Brain pericyte (primary cell): ENCODE data around the gene KDM1B.
"Not testable (repeated sequence)": the region's sequence is repeated elsewhere in the genome, so short reads cannot be mapped to it uniquely, and the experiment has no call there.

Source experiments
- DNase-seq: peaks from one replicate; pipeline ENCODE4 v3.0.0-alpha.2; 2012; ENCODE audit warnings: low read depth, low spot score

Gene KDM1B

GRCh38 chr6:18187701-18188100 is 32.5 kb downstream of the KDM1B start:
- no peak for DNase-seq

DNA sequence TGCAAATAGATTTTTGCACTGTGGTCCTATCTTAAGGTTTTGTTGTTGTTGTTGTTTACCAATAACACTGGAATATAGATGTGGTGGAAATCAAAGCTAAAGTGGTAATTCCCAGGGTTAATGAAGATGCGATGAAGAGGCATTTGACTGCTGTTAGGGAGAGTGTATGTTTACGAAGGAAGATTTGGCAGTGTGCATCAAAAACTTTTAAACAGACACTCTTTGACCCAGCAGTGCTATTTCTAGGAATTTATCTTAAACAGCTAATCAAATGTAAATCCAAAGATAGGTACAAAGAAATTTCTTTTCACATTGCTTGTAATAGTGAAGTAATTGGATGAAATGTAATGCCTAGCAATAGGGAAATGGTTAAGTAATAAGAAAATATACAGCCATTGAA is 34.0 kb downstream of the KDM1B start:
- no peak for DNase-seq

- no peak for DNase-seq
These were observed 36.8 kb downstream of the KDM1B start for GRCh38 chr6:18192026-18192425.

DNA sequence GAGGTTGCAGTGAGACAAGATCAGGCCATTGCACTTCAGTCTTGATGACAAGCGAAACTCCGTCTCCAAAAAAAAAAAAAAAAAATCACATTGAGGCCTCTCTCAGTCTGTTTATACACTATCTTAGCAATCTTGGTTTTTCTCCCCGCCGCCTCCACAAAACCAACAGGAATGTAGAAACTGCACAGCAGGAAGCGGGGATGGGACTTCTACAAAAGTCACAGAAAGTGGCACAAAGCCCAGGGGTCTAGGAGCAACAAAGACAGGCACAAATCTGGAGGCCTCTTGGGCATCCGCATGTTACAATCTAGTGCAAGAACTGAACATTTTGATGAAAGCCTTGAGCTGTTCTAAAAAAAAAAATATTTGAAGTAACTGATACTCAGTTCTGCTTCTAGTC is 48.6 kb downstream of the KDM1B start:
- no peak for DNase-seq

DNA sequence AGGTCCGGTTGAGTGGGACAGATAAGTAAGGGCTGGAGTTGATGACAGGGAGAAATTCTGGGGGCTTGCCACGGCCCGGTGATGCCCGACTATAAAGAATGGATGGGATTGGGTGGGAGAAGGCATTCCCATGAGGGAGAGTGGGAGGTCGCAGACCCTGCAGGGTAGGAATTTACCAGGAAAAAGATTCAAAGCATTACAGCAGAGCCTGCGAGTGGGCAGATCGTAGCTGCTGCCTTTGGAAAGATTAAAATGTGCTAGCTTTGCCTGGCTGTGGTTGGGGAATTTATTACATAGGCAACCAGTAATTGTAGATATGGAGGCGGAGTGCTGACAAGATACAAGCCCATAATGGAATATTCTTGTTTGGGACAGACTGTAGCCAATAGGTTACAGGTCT is 49.5 kb downstream of the KDM1B start:
- DNase-seq, result no peak

- DNase-seq, result no peak
These were observed 51.4 kb downstream of the KDM1B start for GRCh38 chr6:18206591-18206990.

- DNase-seq, result no peak
These were observed 52.2 kb downstream of the KDM1B start for GRCh38 chr6:18207438-18207837.

DNA sequence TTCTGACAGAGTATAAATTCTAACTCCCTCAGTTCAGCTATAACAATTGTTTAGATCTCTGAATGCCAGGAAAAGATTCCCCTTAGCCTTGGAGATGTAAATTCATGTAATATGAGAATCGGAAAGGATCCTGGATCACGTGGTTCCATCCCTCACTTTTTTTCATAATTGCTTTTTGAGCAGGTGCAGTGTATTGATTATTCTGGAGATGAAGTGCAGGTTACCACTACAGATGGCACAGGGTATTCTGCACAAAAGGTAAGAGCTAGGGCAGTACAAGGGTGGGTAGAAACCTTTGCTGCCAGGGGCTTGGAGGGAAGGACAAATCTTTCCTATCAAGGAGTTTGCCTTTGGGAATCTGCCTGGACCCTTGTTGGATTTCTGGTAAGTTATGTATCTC is 52.7 kb downstream of the KDM1B start:
- no peak for DNase-seq

GRCh38 chr6:18208778-18209177 is 53.6 kb downstream of the KDM1B start:
- DNase-seq, result not testable (repeated sequence)

DNA sequence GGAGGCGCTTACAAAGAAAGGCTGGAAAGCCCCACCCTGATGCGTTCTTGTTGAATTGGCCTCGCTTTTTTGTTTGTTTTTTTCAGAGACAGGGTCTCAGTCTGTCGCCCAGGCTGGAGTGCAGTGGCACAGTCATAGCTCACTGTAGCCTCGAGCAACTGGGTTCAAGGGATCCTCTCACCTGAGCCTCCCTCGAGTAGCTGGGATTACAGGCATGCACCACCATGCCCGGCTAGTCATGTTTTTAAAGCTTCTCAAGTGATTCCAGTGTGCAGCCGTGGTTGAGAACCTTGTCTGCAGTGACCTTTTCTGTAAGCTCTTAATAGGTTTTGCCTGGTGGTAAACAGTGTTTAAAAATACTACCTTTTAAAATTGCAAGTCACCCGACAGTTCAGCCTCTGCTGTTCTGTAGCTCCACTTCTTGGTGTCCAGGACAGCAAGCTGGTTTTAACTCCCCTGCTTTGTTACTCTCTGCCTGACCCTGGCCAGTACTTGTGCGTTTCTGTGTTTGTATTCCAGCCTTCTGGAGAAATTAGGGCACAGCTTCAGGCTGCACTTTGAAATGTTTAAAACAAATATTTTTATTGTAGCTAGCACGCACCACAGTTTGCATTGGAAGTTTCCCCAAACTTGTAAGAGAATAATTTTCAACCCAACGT is 54.4 kb downstream of the KDM1B start:
- DNase-seq, result peak; percentile 40

DNA sequence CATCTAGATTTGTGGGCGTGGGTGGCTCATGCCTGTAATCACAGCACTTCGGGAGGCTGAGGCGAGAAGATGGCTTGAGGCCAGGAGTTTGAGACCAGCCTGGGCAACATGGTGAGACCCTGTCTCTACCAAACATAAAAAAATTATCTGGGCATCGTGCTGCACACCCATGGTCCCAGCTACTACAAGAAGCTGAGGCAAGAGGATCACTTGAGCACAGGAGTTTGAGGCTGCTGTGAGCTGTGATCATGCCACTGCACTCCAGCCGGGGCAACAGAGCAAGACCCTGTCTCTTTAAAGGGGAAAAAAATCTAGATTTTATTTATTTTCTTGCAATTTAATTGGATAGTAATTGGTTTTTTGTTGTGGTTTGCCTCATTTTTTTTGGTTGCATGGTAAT is 55.5 kb downstream of the KDM1B start:
- DNase-seq, result no peak

DNA sequence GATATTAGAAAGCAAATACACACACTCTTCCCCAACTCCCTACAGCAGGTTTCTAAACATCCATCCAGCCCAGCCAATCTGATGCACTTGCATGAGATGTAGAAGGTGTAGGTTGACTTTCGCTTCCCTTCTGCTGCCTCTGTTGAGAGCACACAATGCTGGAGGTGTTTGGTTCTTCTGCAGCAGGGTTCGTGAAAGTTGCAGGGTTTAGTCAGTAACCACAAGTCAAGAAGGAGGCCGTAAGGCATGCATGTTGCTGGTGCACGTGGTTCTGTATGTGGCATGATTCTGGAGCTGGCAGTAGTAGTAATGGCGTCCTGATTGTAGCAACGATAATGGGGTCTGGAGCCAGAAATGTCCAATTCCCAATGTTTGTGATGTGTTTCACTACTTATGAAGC is 56.1 kb downstream of the KDM1B start:
- no peak for DNase-seq

- no peak for DNase-seq
These were observed 57.0 kb downstream of the KDM1B start for GRCh38 chr6:18212231-18212630.

- DNase-seq, result no peak
These were observed 58.2 kb downstream of the KDM1B start for GRCh38 chr6:18213439-18213838.

DNA sequence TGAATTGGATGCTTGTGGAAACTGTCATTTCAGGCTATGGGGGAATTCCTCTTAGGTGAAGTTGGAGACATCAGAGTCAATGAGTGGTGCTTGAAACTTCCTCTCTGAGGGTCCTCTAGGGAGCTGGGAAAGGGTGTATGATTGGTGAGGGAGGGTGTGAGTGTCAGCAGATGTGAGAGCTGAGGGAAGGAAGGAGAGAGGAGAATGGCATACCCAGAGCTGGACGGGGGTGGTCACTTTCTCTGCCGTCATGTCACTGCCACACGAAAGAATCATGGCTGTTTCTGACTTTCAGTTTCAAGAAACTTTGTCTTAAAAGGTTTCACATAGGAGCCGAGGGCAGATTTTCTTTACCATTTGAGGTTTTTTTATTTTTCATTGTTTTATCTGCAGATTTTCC is 58.8 kb downstream of the KDM1B start:
- no peak for DNase-seq

GRCh38 chr6:18215436-18215835 is 60.2 kb downstream of the KDM1B start:
- no peak for DNase-seq

GRCh38 chr6:18216411-18216810 is 61.2 kb downstream of the KDM1B start:
- DNase-seq, result no peak

GRCh38 chr6:18218233-18218632 is 63.0 kb downstream of the KDM1B start:
- DNase-seq, result no peak

GRCh38 chr6:18219591-18219990 is 64.4 kb downstream of the KDM1B start:
- DNase-seq, result no peak

DNA sequence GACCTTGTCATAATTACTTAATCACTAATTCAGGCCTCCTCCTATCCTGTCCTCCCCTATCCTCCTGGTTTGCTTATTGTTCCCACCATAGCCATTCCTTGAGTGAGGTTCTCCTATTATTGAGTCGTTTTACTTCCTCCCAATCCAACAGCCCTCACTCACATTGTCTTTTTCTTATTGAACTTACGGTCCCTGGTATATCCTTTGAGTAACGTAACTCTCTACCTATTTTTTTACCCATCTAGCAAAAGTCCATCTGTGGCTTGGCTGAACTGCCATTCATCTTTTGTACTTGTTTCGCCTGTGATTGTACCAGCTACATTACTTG is 66.0 kb downstream of the KDM1B start:
- DNase-seq, result no peak

GRCh38 chr6:18226451-18227105 is 71.4 kb downstream of the KDM1B start:
- not testable (repeated sequence) for DNase-seq

- DNase-seq, result not testable (repeated sequence)
These were observed 71.9 kb downstream of the KDM1B start for GRCh38 chr6:18227166-18227565.

GRCh38 chr6:18228590-18228989 is 73.4 kb downstream of the KDM1B start:
- not testable (repeated sequence) for DNase-seq

DNA sequence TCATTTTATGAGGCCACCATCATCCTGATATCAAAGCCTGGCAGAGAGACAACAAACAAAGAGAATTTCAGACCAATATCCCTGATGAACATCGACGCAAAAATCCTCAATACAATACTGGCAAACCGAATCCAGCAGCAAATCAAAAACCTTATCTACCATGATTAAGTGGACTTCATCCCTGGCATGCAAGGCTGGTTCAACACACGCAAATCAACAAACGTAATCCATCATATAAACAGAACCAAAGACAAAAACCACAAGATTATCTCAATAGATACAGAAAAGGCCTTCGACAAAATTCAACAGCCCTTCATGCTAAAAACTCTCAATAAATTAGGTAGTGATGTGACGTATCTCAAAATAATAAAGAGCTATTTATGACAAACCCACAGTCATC is 76.6 kb downstream of the KDM1B start:
- DNase-seq, result not testable (repeated sequence)
